Endothelial cell of umbilical vein (primary cell): ENCODE data around the gene ABLIM2. TPM values are rescaled to one million over a fixed set of nuclear protein-coding genes. Genes with fewer than 3 reads are reported as not detected.

Experiments
- BruUV-seq: library from RNA; stranded (reverse); fragments of 400-500 nt; replicated peaks from 2 replicates; lab custom pipeline; 2021; lab: Mats Ljungman, UMichigan
- CTCF ChIA-PET: fragments of 300-600, 350-600 bp; sonication (Branson Sonifier 250); formaldehyde crosslinking; loops from one replicate; lab custom pipeline; 2021; ENCODE audit warnings: antibody characterized with exemption, inconsistent platforms; lab: Charles Lee
- POLR2A ChIA-PET: fragments of 300-600, 350-600 bp; sonication (Branson Sonifier 250); formaldehyde crosslinking; loops from one replicate; lab custom pipeline; 2021; ENCODE audit warnings: antibody characterized with exemption, inconsistent platforms; lab: Charles Lee
- DNase-seq: peaks from one replicate; pipeline ENCODE4 v3.0.0-alpha.2; 2011; ENCODE audit warnings: low read depth, low spot score
- FAIRE-seq: peaks from 2 replicates; lab custom pipeline; 2011; peaks lifted over from hg19 to GRCh38; lab: Jason Lieb, UNC
- H2AFZ ChIP-seq: 2 replicates; pipeline ENCODE4 v1.6.0; 2012; ENCODE audit warnings: low read depth, low read length, control low read depth, inconsistent platforms
- H3K27ac ChIP-seq: 2 replicates; pipeline ENCODE4 v1.5.1; 2011; ENCODE audit warnings: low read depth, mild to moderate bottlenecking, control low read depth, low read length, moderate library complexity; ENCODE audit not compliant: insufficient read depth
- H3K27me3 ChIP-seq, 2 experiments: 2 replicates each; pipeline versions ENCODE4 v1.6.0 to v1.6.1; 2011; ENCODE audit warnings: low read length in 2 of 2, mixed read lengths in 1 of 2; ENCODE audit not compliant: control insufficient read depth in 2 of 2, insufficient read depth in 2 of 2
- H3K36me3 ChIP-seq, 2 experiments: 2 replicates in 1 of 2; 3 replicates in 1 of 2; pipeline ENCODE4 v1.5.1; 2011; ENCODE audit warnings: low read length in 2 of 2, mild to moderate bottlenecking in 1 of 2, moderate library complexity in 1 of 2; ENCODE audit not compliant: control insufficient read depth in 2 of 2, insufficient read depth in 2 of 2; ENCODE audit errors: extremely low read depth in 1 of 2
- H3K4me1 ChIP-seq: 3 replicates; pipeline ENCODE4 v1.5.1; 2011; ENCODE audit warnings: mild to moderate bottlenecking, low read length; ENCODE audit not compliant: control insufficient read depth, insufficient read depth; ENCODE audit errors: extremely low read depth
- H3K4me2 ChIP-seq: 2 replicates; pipeline ENCODE4 v1.6.1; 2011; ENCODE audit warnings: low read length, control low read depth, mixed read lengths; ENCODE audit not compliant: insufficient read depth
- H3K4me3 ChIP-seq, 3 experiments: fragments of 200-600 bp in 1 of 3; sonication (generic), shearing (Covaris generic) in 1 of 3; replicated peaks in 1 of 3; 2 replicates each; pipeline ENCODE4 v1.5.1; 2011 to 2016; ENCODE audit warnings: control low read depth in 3 of 3, low read length in 3 of 3, mild to moderate bottlenecking in 2 of 3, inconsistent platforms in 1 of 3, low read depth in 1 of 3, moderate library complexity in 1 of 3; ENCODE audit not compliant: insufficient read depth in 1 of 3
- H3K79me2 ChIP-seq: 2 replicates; pipeline ENCODE4 v1.6.0; 2012; ENCODE audit warnings: low read length, inconsistent platforms; ENCODE audit not compliant: control insufficient read depth, insufficient read depth
- H3K9ac ChIP-seq: replicated peaks from 2 replicates; pipeline ENCODE3; 2011; ENCODE audit warnings: low read length, control low read depth; ENCODE audit not compliant: insufficient read depth; ENCODE audit errors: extremely low read depth
- H3K9me1 ChIP-seq: replicated peaks from 3 replicates; pipeline ENCODE4 v1.6.0; 2011; ENCODE audit warnings: mild to moderate bottlenecking, low read length; ENCODE audit not compliant: control insufficient read depth, insufficient read depth; ENCODE audit errors: extremely low read depth
- H3K9me3 ChIP-seq: replicated peaks from 2 replicates; pipeline ENCODE4 v1.5.1; 2012; ENCODE audit warnings: low read length, inconsistent platforms; ENCODE audit not compliant: control insufficient read depth, insufficient read depth
- H4K20me1 ChIP-seq: replicated peaks from 2 replicates; pipeline ENCODE3; 2011; ENCODE audit warnings: mild to moderate bottlenecking, low read length; ENCODE audit not compliant: control insufficient read depth, insufficient read depth; ENCODE audit errors: extremely low read depth
- CTCF ChIP-seq, 2 donors: IDR thresholded peaks; 1 replicate in 1 of 2; 2 replicates in 1 of 2; pipeline ENCODE4 v1.5.1; 2011; ENCODE audit warnings: low read length in 2 of 2, mild to moderate bottlenecking in 2 of 2, moderate library complexity in 2 of 2, control low read depth in 1 of 2, inconsistent platforms in 1 of 2, low read depth in 1 of 2; ENCODE audit not compliant: insufficient read depth in 1 of 2; ENCODE audit errors: extremely low read depth in 1 of 2
- EZH2 ChIP-seq: IDR thresholded peaks from 2 replicates; pipeline ENCODE4 v1.6.1; 2012; ENCODE audit warnings: borderline replicate concordance, low read depth, mild to moderate bottlenecking, moderate library complexity, low read length, inconsistent platforms; ENCODE audit not compliant: severe bottlenecking
- FOS ChIP-seq: IDR thresholded peaks from 2 replicates; pipeline ENCODE4 v1.6.1; 2011; ENCODE audit warnings: mild to moderate bottlenecking, low read length, moderate library complexity, borderline replicate concordance; ENCODE audit not compliant: insufficient read depth
- GATA2 ChIP-seq: IDR thresholded peaks from 2 replicates; pipeline ENCODE4 v1.7.0; 2011; ENCODE audit warnings: low read depth, mild to moderate bottlenecking, moderate library complexity, mixed read lengths, low read length; ENCODE audit not compliant: insufficient read length, insufficient read depth
- JUN ChIP-seq: IDR thresholded peaks from 2 replicates; pipeline ENCODE4 v1.6.1; 2011; ENCODE audit warnings: borderline replicate concordance, low read depth; ENCODE audit not compliant: insufficient read length, insufficient read depth
- MAX ChIP-seq: IDR thresholded peaks from 2 replicates; pipeline ENCODE4 v1.6.1; 2011; ENCODE audit not compliant: insufficient read depth, insufficient read length
- MYC ChIP-seq: IDR thresholded peaks from one replicate; pipeline ENCODE4 v1.6.1; 2011; ENCODE audit warnings: mild to moderate bottlenecking, low read depth, low read length
- POLR2A ChIP-seq: IDR thresholded peaks from 2 replicates; pipeline ENCODE4 v1.6.1; 2012; ENCODE audit warnings: low read depth, mild to moderate bottlenecking, control low read depth, low read length
- POLR2AphosphoS5 ChIP-seq: IDR thresholded peaks from 2 replicates; pipeline ENCODE4 v1.6.1; 2012; ENCODE audit warnings: low read depth, mild to moderate bottlenecking, control low read depth, low read length, moderate library complexity; ENCODE audit not compliant: insufficient read depth
- dilution Hi-C: fragments of 300-500 bp; cut with MboI; formaldehyde crosslinking; loops from one replicate; pipeline ENCODE4 v1.15.0; 2019; ENCODE audit warnings: low sequenced_read_pairs; ENCODE audit not compliant: extremely low pct_ligation_motif_present
- intact Hi-C: fragments of 100-400 bp; cut with micrococcal nuclease; formaldehyde crosslinking; loops from one replicate; pipeline ENCODE4 v1.10.0; 2022
- polyA plus RNA-seq, 4 experiments: library from polyadenylated mRNA; depleted of rRNA in 3 of 4; stranded (reverse) in 3 of 4; unstranded in 1 of 4; fragments of >200 nt; gene quantifications; 2 replicates each; pipeline versions ENCODE4 v1.2.1 to v1.2.3, GENCODE V29; 2011 to 2012; ENCODE audit warnings: missing spikeins in 1 of 4
- total RNA-seq: library from RNA; stranded (reverse); gene quantifications from 2 replicates; pipeline ENCODE4 v1.2.3, GENCODE V29; 2021

ABLIM2 gene
- total and polyA plus RNA-seq, 2 donors (not counting 3 experiments of a cell fraction or from before 2014, with no cell fraction given) = 0.28 to 0.66 TPM

GRCh38 chr4:8073206-8073863, 85.3 kb downstream of the ABLIM2 start:
- H3K4me1 ChIP-seq = no peaks in the 10 kb centered on the region
- no peaks in the 10 kb centered on the region for H3K9me3 ChIP-seq
- no peak overlapping the region for H3K4me2 ChIP-seq
- H2AFZ ChIP-seq = no peak overlapping the region
- FAIRE-seq (no peak), DNase-seq (no peak)
- no peak overlapping the region for H3K27ac ChIP-seq
- no peaks in the 10 kb centered on the region for H3K36me3 ChIP-seq
- no peak overlapping the region for H3K4me3 ChIP-seq
- POLR2A ChIA-PET = no interaction called here
- dilution Hi-C loops = no loop called here
- H3K79me2 ChIP-seq = no peaks in the 10 kb centered on the region
- intact Hi-C loops = no loop called here
- H3K9ac ChIP-seq = no peak overlapping the region
- H3K27me3 ChIP-seq = peaks cover 0 to 8% of the 10 kb centered on the region in 2 experiments
- CTCF ChIA-PET = no interaction called here
- no peak for TF ChIP-seq EZH2
- TF ChIP-seq GATA2 = no peak
- no peak for TF ChIP-seq MAX
- no peak for TF ChIP-seq MYC
- TF ChIP-seq CTCF (IDR thresholded peaks at IDR 0.05; ENCODE audit: extremely low read depth in 1 of 2, insufficient read depth in 1 of 2, low read depth in 1 of 2, low read length in 2 of 2) = no peak
- TF ChIP-seq POLR2AphosphoS5 = no peak
- TF ChIP-seq POLR2A = no peak
- no peak for TF ChIP-seq JUN
- no peak for TF ChIP-seq FOS
- H3K9me1 ChIP-seq = no peaks in the 10 kb centered on the region
- no TSS peak for BruUV-seq
- H4K20me1 ChIP-seq = no peaks in the 10 kb centered on the region
